Fibroblast of gingiva (primary cell): Measurements from ENCODE around the gene PTPRD.

ENCODE experiments used
- DNase-seq: peaks from one replicate; pipeline ENCODE4 v3.0.0-alpha.2; 2011; ENCODE audit warnings: low read depth

Gene PTPRD

GRCh38 chr9:8576741-8577140 lies 2036.1 kb downstream of the PTPRD start:
- no peak for DNase-seq

GRCh38 chr9:8574846-8575245 lies 2038.0 kb downstream of the PTPRD start:
- no peak for DNase-seq

GRCh38 chr9:8572209-8572608 lies 2040.6 kb downstream of the PTPRD start:
- DNase-seq = no peak

GRCh38 chr9:8571643-8572042 lies 2041.2 kb downstream of the PTPRD start:
- DNase-seq = no peak

GRCh38 chr9:8570776-8571175 lies 2042.0 kb downstream of the PTPRD start:
- no peak for DNase-seq

GRCh38 chr9:8569823-8570222 lies 2043.0 kb downstream of the PTPRD start:
- DNase-seq = no peak

- DNase-seq = no peak
Measured at GRCh38 chr9:8567963-8568579, 2044.7 kb downstream of the PTPRD start.

GRCh38 chr9:8564960-8565359 lies 2047.8 kb downstream of the PTPRD start:
- no peak for DNase-seq

GRCh38 chr9:8560560-8561525 lies 2052.0 kb downstream of the PTPRD start:
- no peak for DNase-seq

- peak; percentile 3 for DNase-seq
Measured at GRCh38 chr9:8558176-8558575, 2054.6 kb downstream of the PTPRD start.

GRCh38 chr9:8555762-8556500 lies 2056.9 kb downstream of the PTPRD start:
- DNase-seq = peak; percentile 53

GRCh38 chr9:8553444-8553843 lies 2059.4 kb downstream of the PTPRD start:
- no peak for DNase-seq

GRCh38 chr9:8552732-8553131 lies 2060.1 kb downstream of the PTPRD start:
- no peak for DNase-seq

- DNase-seq = no peak
Measured at GRCh38 chr9:8549214-8549613, 2063.6 kb downstream of the PTPRD start.

GRCh38 chr9:8543219-8543618 lies 2069.6 kb downstream of the PTPRD start:
- no peak for DNase-seq

- DNase-seq = no peak
Measured at GRCh38 chr9:8542537-8542936, 2070.3 kb downstream of the PTPRD start.

GRCh38 chr9:8539681-8540197 lies 2073.1 kb downstream of the PTPRD start:
- DNase-seq = no peak

GRCh38 chr9:8536845-8537244 lies 2076.0 kb downstream of the PTPRD start:
- DNase-seq = no peak

- no peak for DNase-seq
Measured at GRCh38 chr9:8534828-8535227, 2078.0 kb downstream of the PTPRD start.

GRCh38 chr9:8533681-8534080 lies 2079.1 kb downstream of the PTPRD start:
- no peak for DNase-seq

GRCh38 chr9:8531826-8532415 lies 2080.9 kb downstream of the PTPRD start:
- no peak for DNase-seq

- DNase-seq = no peak
Measured at GRCh38 chr9:8521112-8521511, 2091.7 kb downstream of the PTPRD start.
